ENCODE data around the gene SPDYE1.
"Not testable (repeated sequence)": the region's sequence is repeated elsewhere in the genome, so short reads cannot be mapped to it uniquely, and the experiment has no call there.

Gene SPDYE1

GRCh38 chr7:44038961-44039558 lies 41.4 kb downstream of the SPDYE1 start:
- H3K27me3 ChIP-seq, H3K4me1 ChIP-seq, H3K9me3 ChIP-seq, H3K36me3 ChIP-seq: not testable (repeated sequence)
- peak overlapping the region; percentile 36 for H3K4me3 ChIP-seq (ENCODE audit: low read depth, low read length)
- DNase-seq, result peak; percentile 99

GRCh38 chr7:44039800-44040492 lies 42.2 kb downstream of the SPDYE1 start:
- H3K4me3 ChIP-seq (ENCODE audit: low read depth, low read length), result peak overlapping the region; percentile 16; the same call in 1 of the 2 replicates
- not testable (repeated sequence) for H3K36me3 ChIP-seq, H3K9me3 ChIP-seq, H3K4me1 ChIP-seq, DNase-seq, H3K27me3 ChIP-seq

- not testable (repeated sequence) for H3K9me3 ChIP-seq; H3K4me1 ChIP-seq; H3K36me3 ChIP-seq; H3K4me3 ChIP-seq (ENCODE audit: low read depth, low read length); H3K27me3 ChIP-seq
- peak; percentile 43 for DNase-seq
- 0 out of 2 replicates have a peak, but pooled peaks have one; percentile 7 for TF ChIP-seq CTCF (IDR thresholded peaks at IDR 0.05; ENCODE audit: low read depth, low read length)
These were observed 42.8 kb downstream of the SPDYE1 start for GRCh38 chr7:44040493-44040891.

- no peak overlapping the region for H3K4me3 ChIP-seq (ENCODE audit: low read depth, low read length)
- no peak for DNase-seq
- no peaks in the 10 kb centered on the region for H3K27me3 ChIP-seq
- no peaks in the 10 kb centered on the region for H3K36me3 ChIP-seq
- no peak for TF ChIP-seq CTCF (IDR thresholded peaks at IDR 0.05; ENCODE audit: low read depth, low read length)
- H3K9me3 ChIP-seq, result no peaks in the 10 kb centered on the region
- H3K4me1 ChIP-seq, result no peaks in the 10 kb centered on the region
These were observed 44.5 kb downstream of the SPDYE1 start for GRCh38 chr7:44042221-44042620.

GRCh38 chr7:44043902-44044301 lies 46.2 kb downstream of the SPDYE1 start:
- DNase-seq, result no peak
- peak overlapping the region; percentile 94 for H3K4me3 ChIP-seq (ENCODE audit: low read depth, low read length)
- TF ChIP-seq CTCF (IDR thresholded peaks at IDR 0.05; ENCODE audit: low read depth, low read length), result no peak
- no peaks in the 10 kb centered on the region for H3K9me3 ChIP-seq
- H3K4me1 ChIP-seq, result no peaks in the 10 kb centered on the region
- peaks cover 2% of the 10 kb centered on the region; the same call in 1 of the 2 replicates for H3K36me3 ChIP-seq
- no peaks in the 10 kb centered on the region for H3K27me3 ChIP-seq

GRCh38 chr7:44044315-44045225 lies 46.9 kb downstream of the SPDYE1 start, which contains the start of gene DBNL:
TSS of gene DBNL (plus strand) at chr7:44044702. CDS start at chr7:44044738, 36 bp downstream.
- TF ChIP-seq CTCF (IDR thresholded peaks at IDR 0.05; ENCODE audit: low read depth, low read length), result no peak
- Histone ChIP-seq H3K27me3 (no peaks in the 10 kb centered on the region), H3K4me1 (no peaks in the 10 kb centered on the region), H3K36me3 (peaks cover 6% of the 10 kb centered on the region), H3K4me3 (ENCODE audit: low read depth, low read length) (peak within 1 kb of the TSS; percentile 94), H3K9me3 (no peaks in the 10 kb centered on the region)
- DNase-seq, result peak; percentile 95
